ENCODE results near the gene LRRC43.
"Not testable (repeated sequence)": the region's sequence is repeated elsewhere in the genome, so short reads cannot be mapped to it uniquely, and the experiment has no call there.

Gene LRRC43

DNA sequence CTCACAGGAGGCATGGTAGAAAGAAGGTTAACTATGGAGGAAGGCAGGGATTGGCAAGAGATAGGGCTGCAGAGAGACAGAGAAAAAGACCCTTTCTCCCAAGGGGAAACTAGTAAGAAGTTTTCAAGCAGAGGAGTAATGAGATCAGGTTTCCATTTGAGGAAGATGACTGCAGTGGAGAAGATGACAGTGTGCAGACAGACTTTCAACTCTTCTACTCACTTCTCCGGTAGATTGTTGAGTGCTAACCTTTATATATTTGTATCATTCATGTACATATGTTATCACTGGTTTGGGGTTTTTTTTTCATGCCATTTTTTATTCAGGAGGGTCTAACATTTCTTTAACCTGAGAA lies 14.7 kb downstream of the LRRC43 start:
- no peak for DNase-seq

- DNase-seq, result no peak
These were observed 16.8 kb downstream of the LRRC43 start for GRCh38 chr12:122199484-122200355.

- no peak for DNase-seq
These were observed 17.7 kb downstream of the LRRC43 start for GRCh38 chr12:122200541-122201175.

DNA sequence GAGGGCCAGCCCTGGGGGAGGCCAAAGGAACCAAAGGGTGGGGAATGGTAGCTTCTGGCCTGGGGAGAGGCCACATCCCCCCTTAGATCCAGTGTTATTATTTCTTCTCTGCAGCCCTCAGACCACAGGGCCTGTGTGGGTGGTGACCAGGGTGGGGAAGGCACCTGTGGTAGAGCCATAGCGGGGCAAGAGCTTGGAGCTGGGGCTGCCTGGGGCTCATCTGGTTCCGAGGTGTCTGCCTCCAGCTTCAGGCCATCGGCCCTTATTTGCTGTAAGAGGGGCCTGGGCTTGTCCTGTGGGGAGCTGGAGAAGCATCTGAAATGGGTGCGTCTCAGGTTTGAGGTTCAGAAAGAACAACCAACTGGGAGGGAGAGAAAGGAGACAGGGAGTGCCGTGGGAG lies 18.5 kb downstream of the LRRC43 start:
- DNase-seq, result no peak

GRCh38 chr12:122202017-122202416 lies 19.1 kb downstream of the LRRC43 start:
- no peak for DNase-seq

DNA sequence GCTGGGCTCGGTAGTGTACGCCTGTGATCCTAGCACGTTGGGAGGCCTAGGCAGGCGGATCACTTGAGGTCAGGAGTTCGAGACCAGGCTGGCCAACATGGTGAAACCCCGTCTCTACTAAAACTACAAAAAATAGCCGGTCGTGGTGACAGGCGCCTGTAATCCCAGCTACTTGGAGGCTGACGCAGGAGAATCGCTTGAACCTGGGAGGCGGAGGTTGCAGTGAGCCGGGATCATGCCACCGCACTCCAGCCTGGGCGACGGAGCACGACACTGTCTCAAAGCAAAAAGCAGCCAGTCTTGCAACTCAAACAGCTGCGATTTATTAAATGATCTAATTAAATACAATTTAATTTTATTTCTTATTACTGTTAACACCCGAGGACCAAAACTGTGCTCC lies 19.9 kb downstream of the LRRC43 start:
- not testable (repeated sequence) for DNase-seq

DNA sequence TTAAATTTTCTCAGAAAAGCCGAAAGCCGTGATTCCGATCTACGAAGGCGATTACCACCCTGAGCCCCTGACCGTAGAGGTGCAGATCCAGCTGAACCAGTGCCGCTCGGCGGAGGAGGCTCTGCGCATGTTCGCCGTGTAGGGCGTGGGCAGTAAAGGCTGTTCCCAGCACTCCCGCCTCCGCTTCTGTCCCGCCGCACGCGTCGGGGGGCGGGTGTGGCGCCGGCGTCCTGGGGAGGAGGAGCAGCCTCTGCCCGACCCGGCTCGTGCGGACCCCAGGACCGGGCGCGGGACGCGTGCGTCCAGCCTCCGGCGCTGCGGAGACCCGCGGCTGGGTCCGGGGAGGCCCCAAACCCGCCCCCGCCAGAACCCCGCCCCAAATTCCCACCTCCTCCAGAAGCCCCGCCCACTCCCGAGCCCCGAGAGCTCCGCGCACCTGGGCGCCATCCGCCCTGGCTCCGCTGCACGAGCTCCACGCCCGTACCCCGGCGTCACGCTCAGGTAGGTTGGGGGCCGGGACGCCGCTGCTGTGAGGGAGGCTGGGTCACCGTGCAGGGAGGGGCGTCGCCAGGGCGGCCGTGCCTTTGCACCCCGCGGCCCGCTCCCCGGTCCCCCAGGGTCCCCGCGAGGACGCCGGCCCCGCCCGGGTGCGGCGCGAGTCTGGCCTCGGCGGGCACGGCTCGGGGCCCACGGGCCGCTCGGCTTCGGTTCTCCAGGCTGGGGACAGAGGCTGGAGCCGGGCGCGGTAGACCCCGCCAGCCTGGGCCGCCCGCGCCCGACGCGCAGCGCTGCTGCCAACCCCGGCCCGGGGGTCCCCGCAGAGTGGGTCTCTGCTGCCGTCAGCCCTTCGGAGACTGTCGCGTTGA lies 20.6 kb downstream of the LRRC43 start, which contains the start of gene B3GNT4:
Gene B3GNT4 (plus strand): TSS at position 409 of the 866 bp plus-strand sequence. CDS start 910 bp downstream, outside the sequence.
- no peak for DNase-seq

DNA sequence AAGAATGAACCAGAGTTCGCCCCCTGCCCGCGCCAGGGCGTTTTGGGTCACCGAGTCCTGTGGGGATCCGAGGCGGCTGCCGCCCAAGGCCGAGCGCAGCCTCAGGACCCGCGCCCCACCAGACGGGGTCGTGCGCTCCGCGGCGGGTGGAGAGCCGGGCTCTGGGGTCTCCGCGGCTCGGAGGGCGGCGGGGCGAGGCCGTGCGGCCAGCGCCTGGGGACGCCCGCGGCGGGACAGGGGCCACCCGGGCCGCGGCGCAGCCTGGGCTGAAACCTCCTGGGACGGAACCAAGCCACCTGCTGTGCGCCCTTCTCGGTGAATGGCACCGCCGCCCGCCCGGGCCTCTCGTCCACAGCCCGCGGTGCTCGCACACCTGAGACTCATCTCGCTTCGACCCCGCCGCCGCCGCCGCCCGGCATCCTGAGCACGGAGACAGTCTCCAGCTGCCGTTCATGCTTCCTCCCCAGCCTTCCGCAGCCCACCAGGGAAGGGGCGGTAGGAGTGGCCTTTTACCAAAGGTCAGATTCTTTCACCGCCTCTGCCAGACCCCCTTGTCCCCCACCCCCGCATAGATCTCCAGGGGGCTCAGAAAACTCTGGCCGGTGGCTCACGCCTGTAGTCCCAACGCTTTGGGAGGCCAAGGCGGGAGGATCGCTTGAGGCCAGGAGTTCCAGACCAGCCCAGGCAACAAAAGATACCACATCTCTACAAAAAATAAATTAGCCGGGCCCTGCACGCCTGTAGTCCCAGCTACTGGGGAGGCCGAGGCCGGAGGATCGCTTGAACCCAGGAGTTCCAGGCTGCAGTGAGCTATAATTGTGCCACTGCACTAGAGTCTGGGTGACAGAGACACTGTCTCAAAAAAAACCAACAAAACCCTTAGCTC lies 21.5 kb downstream of the LRRC43 start:
- no peak for DNase-seq

DNA sequence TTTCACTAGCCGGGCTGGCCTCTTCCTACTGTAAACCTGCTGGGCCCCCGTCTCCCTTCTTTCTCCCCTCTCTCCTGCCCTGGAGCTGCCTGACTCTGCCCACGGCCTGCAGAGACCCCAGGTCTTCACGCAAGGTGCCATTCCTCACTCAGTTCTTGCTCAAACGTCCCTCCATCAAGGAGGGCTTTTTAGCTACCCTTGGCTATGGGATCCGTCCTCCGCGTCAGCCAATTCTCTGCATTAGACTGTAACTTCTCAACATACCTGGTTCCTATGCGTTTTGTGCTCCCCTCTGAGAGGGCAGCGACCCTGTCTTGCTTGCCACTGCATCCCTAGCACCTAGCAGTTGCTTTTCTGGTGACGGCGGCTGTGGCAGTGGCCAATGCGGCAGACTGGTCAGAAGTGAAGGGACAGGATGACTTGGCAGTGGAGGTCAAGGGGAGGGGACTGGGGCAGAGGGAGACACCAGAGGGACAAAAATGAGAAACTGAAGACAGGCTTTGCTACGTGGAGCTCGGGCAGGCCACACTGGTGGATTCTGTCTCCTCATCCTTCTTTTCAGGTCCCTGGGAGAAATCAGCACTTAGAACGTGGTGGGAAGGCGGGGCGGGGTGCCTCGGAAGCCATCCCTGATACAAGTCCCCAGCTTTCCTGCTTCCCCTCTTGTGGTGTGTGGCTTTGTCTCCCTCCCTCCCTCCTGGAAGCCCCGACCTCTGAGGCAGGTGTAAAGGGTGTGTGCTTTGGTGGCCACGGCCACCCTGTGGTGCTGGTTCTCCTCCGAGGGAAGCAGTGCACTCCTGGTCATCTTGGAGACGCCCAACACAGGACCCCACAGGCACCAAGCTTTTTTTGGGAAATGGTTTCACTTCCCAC lies 22.4 kb downstream of the LRRC43 start:
- DNase-seq, result no peak

GRCh38 chr12:122206111-122206881 lies 23.4 kb downstream of the LRRC43 start:
- DNase-seq, result no peak

- no peak for DNase-seq
These were observed 24.1 kb downstream of the LRRC43 start for GRCh38 chr12:122206976-122207375.

DNA sequence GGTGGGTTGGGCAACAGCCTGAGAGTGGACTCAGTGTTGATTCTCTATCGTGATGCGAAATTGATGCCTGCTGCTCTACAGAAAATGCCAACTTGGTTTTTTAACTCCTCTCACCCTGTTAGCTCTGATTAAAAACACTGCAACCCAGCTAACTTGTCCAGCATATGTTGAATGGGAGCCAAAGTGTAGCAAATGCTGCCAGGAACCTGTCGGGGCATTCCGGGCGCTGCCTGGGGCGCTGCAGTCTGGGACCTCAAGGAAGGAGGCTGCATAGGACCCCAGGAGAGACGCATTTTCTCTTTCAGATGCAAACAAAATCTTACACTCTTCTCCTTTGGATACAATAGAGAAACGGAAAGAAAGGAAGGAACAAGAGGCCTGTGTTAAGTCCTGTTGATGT lies 24.5 kb downstream of the LRRC43 start:
- no peak for DNase-seq

GRCh38 chr12:122208073-122208820 lies 25.3 kb downstream of the LRRC43 start:
- no peak for DNase-seq

GRCh38 chr12:122215771-122216170 lies 32.8 kb downstream of the LRRC43 start:
- DNase-seq, result no peak

DNA sequence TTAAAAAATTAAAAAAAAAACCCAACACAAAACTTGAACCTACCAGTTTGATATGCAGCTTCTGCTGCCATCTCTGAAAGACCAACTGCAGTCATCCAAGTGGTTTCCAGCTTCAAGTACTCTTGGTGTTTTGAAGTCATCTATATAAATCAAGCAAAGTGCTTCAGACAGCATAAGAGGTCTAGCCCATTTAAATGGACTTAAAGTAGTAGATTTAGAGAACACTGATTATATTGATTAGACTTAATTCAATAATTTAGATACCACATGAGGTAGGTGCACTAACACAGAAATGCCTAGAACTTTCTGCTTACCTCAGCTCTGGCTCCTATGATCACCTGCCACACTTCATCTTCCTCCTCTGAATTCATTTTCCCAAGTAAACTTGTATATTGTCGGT lies 33.5 kb downstream of the LRRC43 start:
- no peak for DNase-seq

GRCh38 chr12:122225683-122226365 lies 42.9 kb downstream of the LRRC43 start, which contains the start of gene DIABLO:
TSS of gene DIABLO (minus strand) at chr12:122226052. CDS start at chr12:122226014, 38 bp downstream.
- peak; percentile 95 for DNase-seq

DNA sequence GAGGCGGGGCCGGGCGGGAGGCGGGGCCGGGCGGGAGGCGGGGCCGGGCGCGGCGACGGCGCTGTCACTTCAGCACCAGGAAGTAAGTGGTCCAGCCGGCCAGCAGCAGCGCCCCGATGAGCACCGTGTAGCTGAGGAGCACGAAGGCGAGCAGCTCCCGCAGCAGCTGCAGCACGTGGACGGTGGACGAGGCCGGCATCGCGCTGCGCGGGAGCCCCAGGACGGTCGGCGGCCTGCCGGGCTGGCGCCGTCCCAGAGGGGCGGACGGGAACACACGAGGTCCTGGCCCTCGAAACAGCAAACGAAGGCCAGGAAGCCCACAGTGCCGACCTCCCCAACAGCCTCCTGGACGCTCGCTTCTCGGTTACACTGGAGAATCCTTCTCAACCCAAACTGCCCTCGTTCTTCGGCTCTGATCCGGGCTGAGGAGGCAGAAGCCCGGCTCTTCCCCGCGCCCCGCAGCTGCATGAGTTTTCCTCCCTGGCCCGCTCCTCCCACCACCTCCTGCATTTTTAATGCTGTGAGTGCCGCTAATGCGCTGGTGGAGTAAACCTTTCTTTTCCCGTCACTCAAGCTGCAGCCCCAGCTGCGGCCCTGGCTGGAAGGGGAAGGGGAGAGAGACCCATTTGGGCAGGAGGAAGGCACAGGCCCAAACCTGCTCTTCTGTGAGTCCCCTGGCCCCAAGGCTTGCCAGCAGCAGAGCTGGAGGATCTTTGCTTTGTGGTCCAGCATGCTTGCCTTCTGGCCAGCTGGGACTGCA lies 43.6 kb downstream of the LRRC43 start:
- no peak for DNase-seq

- DNase-seq, result no peak
These were observed 44.4 kb downstream of the LRRC43 start for GRCh38 chr12:122227341-122227740.
